ENCODE results near the gene DHRSX.
"Not testable (repeated sequence)": the region's sequence is repeated elsewhere in the genome, so short reads cannot be mapped to it uniquely, and the experiment has no call there.

DHRSX gene

DNA sequence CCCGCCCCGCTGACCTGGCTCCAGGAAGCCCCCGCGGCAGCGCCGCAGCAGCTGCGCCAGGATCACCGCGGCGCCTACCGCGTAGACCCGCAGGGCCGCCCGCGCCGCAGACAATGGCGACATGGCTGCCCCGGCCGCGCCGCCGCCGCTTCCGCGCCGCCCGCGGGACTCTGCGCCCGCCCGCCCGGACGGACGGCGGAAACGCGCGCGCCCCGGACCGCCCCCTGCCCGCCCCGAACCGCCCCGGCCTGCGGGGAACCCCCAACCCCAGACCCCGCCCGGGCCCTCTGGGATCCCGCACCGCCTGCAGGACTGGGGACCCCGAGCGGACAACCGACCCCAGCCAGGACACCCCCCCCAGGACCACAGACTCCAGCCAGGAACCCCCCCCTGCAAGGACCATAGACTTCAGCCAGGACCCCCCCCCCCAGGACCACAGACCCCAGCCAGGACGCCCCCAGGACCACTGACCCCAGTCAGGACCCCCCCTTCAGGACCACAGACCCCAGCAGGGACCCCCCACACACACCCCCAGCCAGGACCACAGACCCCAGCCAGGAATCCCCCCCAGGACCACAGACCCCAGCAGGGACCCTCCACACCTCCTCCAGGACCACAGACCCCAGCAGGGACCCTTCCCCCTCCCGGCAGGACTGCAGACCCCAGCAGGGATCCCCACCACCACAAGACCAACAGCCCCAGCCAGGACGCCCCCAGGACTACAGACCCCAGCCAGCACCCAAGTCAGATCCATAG is at the start of gene DHRSX, which contains the start of gene ZBED1:
Gene DHRSX (minus strand): TSS at position 174 of the 756 bp plus-strand sequence. CDS start 51 bp downstream, at position 123.
Gene ZBED1 (minus strand): TSS at position 174 of the 756 bp plus-strand sequence. CDS start 10,257 bp downstream, outside the sequence.
- no peak for DNase-seq

GRCh38 chrX:2549876-2550275 is 49.1 kb upstream of the DHRSX start:
- DNase-seq = no peak

GRCh38 chrX:2548711-2549423 is 48.1 kb upstream of the DHRSX start:
- no peak for DNase-seq

DNA sequence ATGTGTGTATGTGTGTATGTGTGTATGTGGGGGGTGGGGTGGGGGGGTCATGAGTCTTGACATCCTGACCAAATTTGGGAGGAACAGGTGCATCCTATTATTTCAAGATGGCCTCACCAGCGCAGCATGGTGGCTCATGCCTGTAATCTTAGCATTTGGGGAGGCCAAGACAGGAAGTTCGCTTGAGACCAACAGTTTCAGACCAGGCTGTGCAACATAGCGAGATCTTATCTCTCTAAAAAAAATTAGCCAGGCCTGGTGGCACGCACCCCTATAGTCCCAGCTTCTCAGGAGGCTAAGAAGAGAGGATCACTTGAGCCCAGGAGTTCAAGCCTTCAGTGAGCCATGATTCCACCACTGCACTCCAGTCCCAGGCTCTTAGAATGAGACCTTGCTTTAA is 47.0 kb upstream of the DHRSX start:
- no peak for DNase-seq

- no peak for DNase-seq
Observed at GRCh38 chrX:2546496-2546895, 45.7 kb upstream of the DHRSX start.

DNA sequence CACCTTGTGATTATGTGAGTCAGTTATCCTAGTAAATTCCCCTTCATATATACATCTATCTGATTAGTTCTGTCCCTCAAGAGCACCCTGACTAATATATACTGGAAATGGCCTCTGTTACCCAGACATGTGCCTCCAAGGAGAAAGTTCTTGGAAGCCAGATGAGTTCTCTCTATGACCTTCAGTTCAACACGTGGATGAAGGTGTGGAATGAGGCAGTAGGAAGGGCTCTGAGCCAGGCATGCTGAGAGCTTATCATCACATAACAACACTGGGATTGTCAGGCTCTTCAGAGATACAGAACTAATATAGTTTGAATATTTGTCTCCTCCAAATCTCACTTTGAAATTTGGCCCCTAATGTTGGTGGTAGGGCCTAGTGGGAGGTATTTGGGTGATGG is 44.4 kb upstream of the DHRSX start:
- no peak for DNase-seq

DNA sequence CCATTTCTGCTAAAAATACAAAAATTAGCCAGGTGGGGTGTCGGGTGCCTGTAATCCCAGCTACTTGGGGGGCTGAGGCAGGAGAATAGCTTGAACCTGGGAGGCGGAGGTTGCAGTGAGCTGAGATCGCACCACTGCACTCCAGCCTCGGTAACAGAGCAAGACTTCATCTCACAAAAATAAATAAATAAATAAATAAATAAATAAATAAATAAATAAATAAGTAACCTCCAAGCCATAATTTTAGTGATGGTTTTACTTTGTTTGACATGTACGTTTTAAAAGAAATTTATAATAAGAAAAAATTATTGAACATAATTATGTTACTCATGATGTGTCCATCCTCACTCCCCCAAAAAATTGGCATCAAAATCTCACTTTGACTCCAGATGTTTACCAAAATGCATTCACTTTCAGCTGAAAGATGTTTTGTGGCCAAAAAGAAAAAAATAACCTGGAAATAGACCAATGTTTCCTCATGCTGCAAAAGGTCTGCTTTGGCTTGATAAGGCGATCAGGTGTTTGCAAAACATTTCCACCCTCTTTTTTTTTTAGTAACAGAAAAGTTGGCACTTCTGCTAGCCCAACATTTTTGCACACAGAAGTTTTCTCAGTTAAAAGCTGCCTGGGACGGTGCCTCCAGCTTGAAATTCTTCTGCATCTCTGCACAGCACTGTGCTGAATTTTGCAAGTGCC is 42.2 kb upstream of the DHRSX start:
- DNase-seq = no peak

- DNase-seq = no peak
Observed at GRCh38 chrX:2541603-2542002, 40.8 kb upstream of the DHRSX start.

DNA sequence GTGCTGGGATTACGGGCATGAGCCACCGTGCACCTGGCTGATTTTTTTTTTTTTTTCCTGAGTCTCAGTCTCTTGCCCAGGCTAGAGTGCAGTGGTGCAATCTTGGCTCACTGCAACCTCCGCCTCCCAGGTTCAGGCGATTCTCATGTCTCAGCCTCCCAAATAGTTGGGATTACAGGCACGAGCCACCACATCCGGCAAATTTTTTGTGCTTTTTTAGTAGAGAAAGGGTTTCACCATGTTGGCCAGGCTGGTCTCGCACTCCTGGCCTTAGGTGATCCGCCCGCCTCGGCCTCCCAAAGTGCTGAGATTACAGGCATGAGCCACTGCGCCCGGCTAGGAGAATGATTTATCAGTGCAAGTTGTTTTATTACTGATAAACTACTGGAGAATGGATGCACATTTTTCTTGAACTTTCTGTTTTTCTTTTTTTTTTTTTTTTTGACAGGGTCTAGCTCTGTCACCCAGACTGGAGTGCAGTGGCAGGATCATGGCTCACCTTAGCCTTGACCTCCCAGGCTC is 39.7 kb upstream of the DHRSX start:
- DNase-seq = no peak

DNA sequence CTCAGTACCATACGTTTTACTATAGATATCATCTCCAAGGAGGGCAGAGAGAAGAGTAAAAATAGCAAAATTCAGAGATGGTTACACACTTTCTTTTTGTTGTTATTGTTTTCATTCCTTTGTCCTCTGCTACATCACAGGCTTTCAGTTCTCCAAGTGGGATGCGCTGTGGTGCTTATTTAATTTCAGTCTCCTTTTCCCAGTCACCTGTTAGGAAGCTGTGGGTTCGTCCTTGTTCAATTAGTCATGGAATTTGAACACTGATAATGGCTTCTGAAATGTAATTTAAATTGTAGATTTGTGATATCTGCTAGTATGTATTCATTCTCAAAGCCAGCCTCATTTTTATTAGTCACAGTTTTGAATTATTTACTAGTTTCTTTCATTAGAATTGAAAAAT is 38.8 kb upstream of the DHRSX start:
- DNase-seq = no peak

- no peak for DNase-seq
Observed at GRCh38 chrX:2538031-2538757, 37.4 kb upstream of the DHRSX start.

GRCh38 chrX:2536974-2537373 is 36.2 kb upstream of the DHRSX start:
- no peak for DNase-seq

- DNase-seq = no peak
Observed at GRCh38 chrX:2536141-2536540, 35.4 kb upstream of the DHRSX start.

DNA sequence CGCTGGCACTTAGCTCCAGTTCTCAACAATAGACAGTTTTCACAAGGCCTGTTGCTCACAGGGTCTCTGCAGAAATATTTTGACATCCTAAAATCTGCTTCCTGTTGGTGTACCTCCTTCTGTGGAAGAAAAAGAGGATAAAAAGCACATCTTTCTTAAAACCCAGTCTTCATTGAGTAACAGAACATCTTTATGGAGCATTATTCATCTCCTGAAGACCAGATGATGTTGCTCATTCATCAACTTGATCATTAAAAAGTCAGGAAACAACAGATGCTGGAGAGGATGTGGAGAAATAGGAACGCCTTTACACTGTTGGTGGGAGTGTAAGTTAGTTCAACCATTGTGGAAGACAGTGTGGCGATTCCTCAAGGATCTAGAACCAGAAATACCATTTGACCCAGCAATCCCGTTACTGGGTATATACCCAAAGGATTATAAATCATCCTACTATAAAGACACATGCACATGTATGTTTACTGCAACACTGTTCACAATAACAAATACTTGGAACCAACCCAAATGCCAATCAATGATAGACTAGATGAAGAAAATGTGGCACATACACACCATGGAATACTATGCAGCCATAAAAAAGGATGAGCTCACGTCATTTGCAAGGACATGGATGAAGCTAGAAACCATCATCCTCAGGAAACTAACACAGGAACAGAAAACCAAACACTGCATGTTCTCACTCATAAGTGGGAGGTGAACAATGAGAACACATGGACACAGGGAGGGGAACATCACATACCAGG is 33.7 kb upstream of the DHRSX start:
- not testable (repeated sequence) for DNase-seq

DNA sequence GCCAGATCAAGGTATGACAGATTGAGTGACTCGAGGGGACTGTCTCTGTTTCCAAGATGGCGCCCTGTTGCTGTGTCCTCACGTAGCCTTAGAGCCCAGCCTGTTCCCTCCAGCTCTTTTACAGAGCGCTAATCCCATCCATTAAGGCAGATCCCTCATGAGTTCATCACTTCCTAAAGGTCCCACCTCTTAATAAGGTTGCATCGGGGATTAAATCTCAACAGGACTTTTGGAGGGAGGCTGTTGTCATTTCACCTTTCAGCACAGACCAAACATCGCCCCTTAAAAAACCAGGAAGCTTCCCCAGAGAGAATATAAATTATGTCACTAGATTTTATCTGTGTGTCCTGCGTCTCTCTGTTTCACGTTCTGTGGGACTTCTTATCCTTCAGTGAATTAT is 32.6 kb upstream of the DHRSX start:
- DNase-seq = no peak

GRCh38 chrX:2526390-2526789 is 25.6 kb upstream of the DHRSX start:
- no peak for DNase-seq

DNA sequence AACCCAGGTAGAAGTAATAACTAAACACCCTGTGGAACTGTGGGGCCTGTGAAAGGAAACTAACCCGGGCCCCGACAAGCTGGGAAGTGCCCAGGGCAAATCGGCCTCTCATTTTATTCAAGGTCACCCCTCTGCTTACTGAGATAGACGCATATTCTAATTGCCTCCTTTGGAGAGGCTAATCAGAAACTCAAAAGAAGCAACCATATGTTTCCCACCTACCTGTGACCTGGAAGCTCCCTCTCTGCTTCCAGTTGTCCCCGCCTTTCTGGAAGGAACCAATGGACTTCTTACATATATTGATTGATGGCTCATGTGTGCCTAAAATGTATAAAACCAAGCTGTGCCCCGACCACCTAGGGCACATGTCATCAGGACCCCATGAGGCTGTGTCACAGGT is 23.1 kb upstream of the DHRSX start:
- DNase-seq = no peak

GRCh38 chrX:2521927-2522386 is 21.2 kb upstream of the DHRSX start:
- DNase-seq = no peak

GRCh38 chrX:2521092-2521926 is 20.5 kb upstream of the DHRSX start:
- DNase-seq = no peak

DNA sequence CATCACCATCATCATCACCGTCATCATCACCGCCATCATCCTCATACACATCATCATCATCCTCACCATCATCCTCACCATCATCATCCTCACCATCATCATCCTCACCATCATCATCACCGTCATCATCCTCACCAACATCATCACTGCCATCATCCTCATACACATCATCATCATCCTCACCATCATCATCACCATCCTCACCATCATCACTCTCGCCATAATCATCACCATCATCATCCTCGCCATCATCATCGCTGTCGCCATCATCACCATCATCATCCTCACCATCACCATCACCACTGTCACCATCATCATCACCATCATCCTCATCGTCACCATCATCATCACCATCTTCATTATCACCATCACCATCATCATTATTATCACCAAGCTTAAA is 19.8 kb upstream of the DHRSX start:
- DNase-seq = no peak

GRCh38 chrX:2519638-2520037 is 18.9 kb upstream of the DHRSX start:
- DNase-seq = not testable (repeated sequence)
